ENCODE data around the gene MCMBP.
"Not testable (repeated sequence)": the region's sequence is repeated elsewhere in the genome, so short reads cannot be mapped to it uniquely, and the experiment has no call there.

Gene MCMBP

GRCh38 chr10:119827430-119827829 is 45.2 kb downstream of the MCMBP start:
- no peak for DNase-seq

- DNase-seq = no peak
Observed at GRCh38 chr10:119826771-119827170, 45.9 kb downstream of the MCMBP start.

GRCh38 chr10:119824299-119824698 is 48.3 kb downstream of the MCMBP start:
- no peak for DNase-seq

- no peak for DNase-seq
Observed at GRCh38 chr10:119821182-119821581, 51.5 kb downstream of the MCMBP start.

GRCh38 chr10:119818889-119819270 is 53.8 kb downstream of the MCMBP start:
- no peak for DNase-seq

- no peak for DNase-seq
Observed at GRCh38 chr10:119817991-119818888, 54.4 kb downstream of the MCMBP start.

GRCh38 chr10:119815671-119816070 is 57.0 kb downstream of the MCMBP start:
- no peak for DNase-seq

GRCh38 chr10:119812684-119813083 is 60.0 kb downstream of the MCMBP start:
- no peak for DNase-seq

- no peak for DNase-seq
Observed at GRCh38 chr10:119811122-119811521, 61.5 kb downstream of the MCMBP start.

- DNase-seq = no peak
Observed at GRCh38 chr10:119807960-119808697, 64.5 kb downstream of the MCMBP start.

GRCh38 chr10:119806334-119807130 is 66.1 kb downstream of the MCMBP start:
- no peak for DNase-seq

GRCh38 chr10:119805702-119806230 is 66.9 kb downstream of the MCMBP start:
- DNase-seq = no peak

GRCh38 chr10:119803264-119803663 is 69.4 kb downstream of the MCMBP start:
- no peak for DNase-seq

- no peak for DNase-seq
Observed at GRCh38 chr10:119801998-119802538, 70.6 kb downstream of the MCMBP start.

- no peak for DNase-seq
Observed at GRCh38 chr10:119801176-119801575, 71.5 kb downstream of the MCMBP start.

GRCh38 chr10:119796039-119796438 is 76.6 kb downstream of the MCMBP start:
- no peak for DNase-seq

GRCh38 chr10:119795101-119795500 is 77.5 kb downstream of the MCMBP start:
- DNase-seq = not testable (repeated sequence)

GRCh38 chr10:119786117-119786769 is 86.4 kb downstream of the MCMBP start:
- no peak for DNase-seq

GRCh38 chr10:119784340-119785067 is 88.1 kb downstream of the MCMBP start:
- no peak for DNase-seq

- no peak for DNase-seq
Observed at GRCh38 chr10:119783665-119784027, 89.0 kb downstream of the MCMBP start.

- DNase-seq = no peak
Observed at GRCh38 chr10:119782981-119783664, 89.5 kb downstream of the MCMBP start.

Measured in activated CD4-positive, alpha-beta T cell treated with anti-CD3 and anti-CD28 coated beads, Interleukin-2, amount 50 U/mL, for 4 hours (primary cell).